Epithelial cell of alveolus of lung (primary cell): ENCODE results near the gene IGHMBP2. TPM values are rescaled to one million over a fixed set of nuclear protein-coding genes. Genes with fewer than 3 reads are reported as not detected.

ENCODE experiments used
- total RNA-seq: library from RNA; depleted of rRNA; stranded (reverse); fragments of >200 nt; gene quantifications from 2 replicates; pipeline ENCODE4 v1.2.1, GENCODE V29; 2015

IGHMBP2 gene
- 7.6 and 13.6 TPM in 2 replicates for total RNA-seq

DNA sequence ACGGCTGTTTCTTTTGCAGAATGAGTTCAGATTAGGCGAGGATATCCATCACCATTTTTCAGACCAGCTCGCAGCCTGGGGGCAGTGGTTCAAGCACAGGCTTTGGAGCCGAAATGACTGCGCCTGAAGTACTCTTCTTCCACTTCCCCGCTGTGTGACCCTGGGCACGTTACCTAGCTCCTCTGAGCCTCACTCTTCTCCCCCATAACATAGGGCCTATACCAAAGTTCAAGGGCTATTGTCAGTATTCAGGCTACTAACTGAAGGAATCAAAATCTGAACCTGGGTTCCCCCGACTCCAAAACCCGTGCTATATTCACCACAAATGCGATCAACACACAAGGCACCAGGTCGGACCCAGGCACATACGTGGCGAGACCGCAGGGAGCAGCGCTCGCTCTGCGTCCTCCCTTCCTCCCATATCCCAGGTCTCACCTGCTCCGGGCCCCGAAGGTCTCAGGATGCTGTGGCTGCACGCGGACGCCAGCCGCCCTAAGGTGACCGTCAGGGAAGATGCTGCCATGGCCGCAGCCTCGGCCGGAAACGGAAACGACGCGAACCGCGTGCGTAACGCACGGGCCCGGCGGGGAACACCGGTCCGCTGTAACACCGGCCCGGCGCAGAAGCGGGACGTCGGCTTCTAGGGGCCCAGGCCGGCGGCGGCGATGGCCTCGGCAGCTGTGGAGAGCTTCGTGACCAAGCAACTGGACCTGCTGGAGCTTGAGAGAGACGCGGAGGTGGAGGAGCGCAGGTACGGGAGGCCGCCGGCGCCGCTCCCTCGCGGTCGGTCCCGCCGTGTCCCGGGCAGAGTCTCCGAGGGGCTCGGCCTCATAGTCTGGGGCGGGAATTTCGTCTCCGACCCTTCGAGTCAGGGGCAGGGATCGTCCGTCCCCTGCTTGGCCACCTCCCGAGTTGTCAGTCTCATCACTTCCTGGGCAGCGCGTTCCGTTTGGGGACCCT is at the start of gene IGHMBP2, which contains the start of gene MRPL21:
TSS of gene IGHMBP2 (plus strand) at position 604 of the 960 bp plus-strand sequence. CDS start at position 666, 62 bp downstream.
TSS of gene MRPL21 (minus strand) at position 545 of the 960 bp plus-strand sequence. CDS start at position 523, 22 bp downstream.

DNA sequence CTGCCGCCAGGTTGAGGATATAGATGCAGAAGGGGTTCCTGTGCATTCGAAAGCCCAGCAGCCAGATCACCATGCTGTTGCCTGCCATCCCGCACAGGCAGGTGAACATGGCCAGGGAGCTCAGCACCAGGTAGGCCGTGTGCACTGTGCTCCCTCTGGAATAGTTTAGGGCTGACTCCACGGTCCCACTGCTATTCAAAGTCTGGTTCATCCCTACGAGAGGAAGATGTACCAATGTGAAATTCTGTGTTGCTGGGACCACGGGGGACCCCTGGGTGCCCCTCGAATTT is 77.0 kb downstream of the IGHMBP2 start, which contains the start of gene MRGPRD:
TSS of gene MRGPRD (minus strand) at position 211 of the 290 bp plus-strand sequence. CDS start at position 211, 0 bp downstream.

Other genes with a start within 250 kb of the IGHMBP2 start
- gene GAL, start 219.3 kb upstream of the IGHMBP2 start, total RNA-seq, result 31.7 and 38.8 TPM in 2 replicates
- gene TESMIN, start 152.4 kb upstream of the IGHMBP2 start, total RNA-seq, result 1.3 TPM in 2 replicates
- 4.9 and 20.8 TPM in 2 replicates for gene CPT1A, start 62.0 kb upstream of the IGHMBP2 start, total RNA-seq
- 52.5 and 63.7 TPM in 2 replicates for gene MRPL21, start 59 bp upstream of the IGHMBP2 start, total RNA-seq
- gene MRGPRD, start 77.1 kb downstream of the IGHMBP2 start, total RNA-seq, result not detected in 2 replicates
- gene MRGPRF, start 109.4 kb downstream of the IGHMBP2 start, total RNA-seq, result 25.2 and 29.9 TPM in 2 replicates
- gene TPCN2, start 145.0 kb downstream of the IGHMBP2 start, total RNA-seq, result 4.9 and 10.9 TPM in 2 replicates